ENCODE data around the gene C11orf68.

Gene C11orf68

DNA sequence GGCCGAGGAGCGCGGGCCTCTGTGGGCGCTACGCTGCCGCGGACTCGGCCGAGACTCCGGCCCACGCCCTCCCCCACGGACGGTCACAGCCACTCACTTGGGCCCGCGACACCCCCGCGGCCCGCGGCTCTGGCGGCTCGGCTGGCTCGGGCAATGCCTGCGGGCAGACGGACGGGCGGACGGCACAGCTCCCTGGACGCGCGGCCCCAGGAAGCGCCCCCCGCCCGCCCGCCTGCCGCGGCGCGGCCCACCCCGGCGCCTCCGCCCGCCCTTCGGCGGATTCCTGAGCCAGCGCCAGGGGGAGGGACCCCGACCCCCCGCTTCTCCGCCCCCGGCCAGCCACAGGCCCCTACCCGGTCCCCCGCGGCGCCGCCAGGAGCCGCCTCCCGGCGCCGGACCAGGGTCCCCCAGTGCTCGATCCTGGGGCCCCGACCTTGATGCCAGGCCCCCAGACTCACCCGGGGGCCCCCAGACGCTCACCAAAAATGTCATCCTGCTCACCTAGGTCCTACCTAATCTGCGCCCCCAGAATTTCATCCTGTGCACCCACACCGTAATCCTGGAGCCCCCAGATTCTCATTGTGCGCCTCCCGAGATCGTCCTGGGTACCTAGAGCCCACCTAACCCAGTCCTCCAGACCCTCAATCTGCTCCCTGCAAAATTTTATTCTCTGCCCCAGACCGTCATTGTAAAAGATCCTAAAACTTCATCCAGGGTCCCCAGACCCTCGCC is 46.1 kb downstream of the C11orf68 start, which contains the start of gene EFEMP2:
Gene EFEMP2, minus strand, starts transcription at position 215 of the 732 bp plus-strand sequence. CDS start 446 bp downstream, outside the sequence.
- DNase-seq, result peak in 7 of 56 donors; percentile 21 to 51 (median 23)

DNA sequence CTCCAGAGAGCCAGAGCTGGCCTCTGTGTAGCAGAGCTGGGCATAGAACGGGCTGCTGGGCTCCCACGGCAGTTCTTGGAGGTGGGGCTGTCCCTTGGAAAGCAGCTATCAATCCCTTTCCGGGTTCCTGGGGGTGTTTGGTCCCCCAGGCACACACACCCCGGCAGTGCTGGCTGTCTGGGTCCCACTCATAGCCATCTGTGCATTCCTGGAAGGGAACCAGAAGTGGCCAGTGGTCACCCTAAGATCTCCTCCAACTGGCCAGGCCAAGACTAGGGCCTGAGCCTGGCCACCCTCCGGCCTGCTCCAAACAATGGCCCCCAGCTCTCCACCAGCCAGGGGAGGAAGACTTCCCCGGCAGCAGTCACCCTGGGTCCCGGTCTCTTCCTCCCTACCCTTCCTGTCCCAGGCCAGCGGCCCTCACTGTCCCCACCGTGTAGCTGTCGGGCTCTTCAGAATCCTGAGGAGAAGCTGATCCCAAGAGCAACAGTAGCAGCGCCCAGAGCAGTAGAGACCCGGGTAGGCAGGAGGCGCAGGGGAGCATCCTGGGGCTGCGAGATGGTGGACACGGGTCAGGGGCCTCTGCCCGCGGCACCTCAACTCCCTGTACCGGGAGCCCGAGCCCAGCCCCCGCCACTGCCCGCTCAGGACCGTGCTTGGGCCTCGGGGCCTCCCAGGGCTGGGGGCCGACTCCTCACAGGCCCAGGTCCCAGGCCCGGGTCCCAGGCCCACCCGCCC is 46.9 kb downstream of the C11orf68 start:
- DNase-seq, result peak in 1 of 56 donors; percentile 31

GRCh38 chr11:65870706-65871681 is 47.9 kb downstream of the C11orf68 start:
- no peak for DNase-seq

DNA sequence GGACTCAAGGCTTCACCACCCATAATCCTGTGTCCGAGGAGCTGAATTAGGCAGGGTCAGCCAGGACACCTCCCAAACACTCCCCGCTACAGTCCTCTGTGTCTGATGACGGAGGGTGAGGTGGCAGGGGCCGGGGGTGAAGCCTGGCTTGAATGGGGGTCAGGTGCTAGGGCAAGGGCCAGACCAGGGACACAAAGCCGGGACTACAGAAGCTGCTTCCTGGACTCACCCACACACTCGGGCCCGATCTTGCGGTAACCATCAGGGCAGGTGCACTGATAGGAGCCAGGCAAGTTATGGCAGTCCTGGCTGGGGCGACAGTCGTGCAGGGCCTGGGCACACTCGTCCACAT is 48.6 kb downstream of the C11orf68 start:
- no peak for DNase-seq

DNA sequence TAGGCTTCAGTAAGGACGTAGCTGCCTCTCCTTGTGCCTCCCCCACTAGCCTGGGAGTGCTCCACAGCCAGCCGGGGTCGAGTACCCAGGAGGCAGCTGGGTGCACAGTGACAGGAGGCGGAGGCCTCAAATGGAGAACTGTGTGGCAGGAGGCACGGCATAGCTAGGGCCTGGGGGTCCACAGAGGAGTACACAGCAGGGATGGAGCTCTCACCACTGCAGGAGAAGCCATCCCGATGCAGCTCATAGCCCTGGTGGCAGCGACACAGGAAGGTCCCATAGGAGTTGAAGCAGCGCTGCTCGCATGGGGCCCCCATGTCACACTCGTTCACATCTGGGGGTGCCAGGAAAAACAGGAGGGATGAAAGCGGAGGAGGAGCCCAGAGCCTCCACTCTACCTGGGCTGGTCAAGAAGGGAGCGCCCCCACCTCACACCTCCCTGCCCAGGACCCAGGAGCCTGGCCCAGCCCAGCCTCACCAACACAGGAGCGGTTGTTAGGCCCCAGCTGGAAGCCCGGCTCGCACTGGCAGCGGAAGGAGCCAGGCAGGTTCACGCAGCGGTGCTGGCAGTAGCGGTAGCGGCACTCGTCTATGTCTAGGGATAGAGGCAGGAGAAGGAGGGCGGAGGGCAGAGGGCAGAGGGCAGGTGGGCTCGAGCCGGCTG is 49.1 kb downstream of the C11orf68 start:
- DNase-seq, result no peak

- DNase-seq, result no peak
These were observed 50.0 kb downstream of the C11orf68 start for GRCh38 chr11:65868907-65869306.

DNA sequence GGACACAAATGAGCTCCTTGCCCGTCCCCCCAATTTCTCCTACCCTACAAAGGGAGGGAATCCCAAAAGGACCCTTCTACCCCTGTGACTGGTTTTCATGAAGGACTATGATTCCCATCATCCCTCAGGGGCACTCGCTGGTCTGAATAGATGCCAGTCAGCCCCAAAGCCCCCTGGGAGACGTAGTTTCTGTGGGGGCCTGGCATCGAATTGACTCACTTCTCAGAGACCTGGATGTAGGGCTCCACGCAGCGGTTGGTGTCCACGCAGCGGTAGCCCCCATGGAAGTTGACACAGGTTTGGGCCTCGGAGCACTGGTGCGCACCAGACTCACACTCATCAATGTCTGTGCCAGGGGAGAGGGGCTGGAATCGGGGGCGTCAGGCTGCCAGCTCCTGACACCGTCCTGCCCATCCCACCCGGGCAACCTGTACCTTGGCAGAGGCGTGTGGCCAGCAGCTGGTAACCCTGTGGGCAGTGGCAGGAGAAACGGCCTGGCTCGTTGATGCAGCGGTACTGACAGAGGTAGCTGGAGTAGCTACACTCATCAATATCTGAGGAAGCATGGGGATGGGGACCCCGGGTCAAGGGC is 50.7 kb downstream of the C11orf68 start:
- peak in 10 of 56 donors; percentile 14 to 56 (median 25) for DNase-seq

DNA sequence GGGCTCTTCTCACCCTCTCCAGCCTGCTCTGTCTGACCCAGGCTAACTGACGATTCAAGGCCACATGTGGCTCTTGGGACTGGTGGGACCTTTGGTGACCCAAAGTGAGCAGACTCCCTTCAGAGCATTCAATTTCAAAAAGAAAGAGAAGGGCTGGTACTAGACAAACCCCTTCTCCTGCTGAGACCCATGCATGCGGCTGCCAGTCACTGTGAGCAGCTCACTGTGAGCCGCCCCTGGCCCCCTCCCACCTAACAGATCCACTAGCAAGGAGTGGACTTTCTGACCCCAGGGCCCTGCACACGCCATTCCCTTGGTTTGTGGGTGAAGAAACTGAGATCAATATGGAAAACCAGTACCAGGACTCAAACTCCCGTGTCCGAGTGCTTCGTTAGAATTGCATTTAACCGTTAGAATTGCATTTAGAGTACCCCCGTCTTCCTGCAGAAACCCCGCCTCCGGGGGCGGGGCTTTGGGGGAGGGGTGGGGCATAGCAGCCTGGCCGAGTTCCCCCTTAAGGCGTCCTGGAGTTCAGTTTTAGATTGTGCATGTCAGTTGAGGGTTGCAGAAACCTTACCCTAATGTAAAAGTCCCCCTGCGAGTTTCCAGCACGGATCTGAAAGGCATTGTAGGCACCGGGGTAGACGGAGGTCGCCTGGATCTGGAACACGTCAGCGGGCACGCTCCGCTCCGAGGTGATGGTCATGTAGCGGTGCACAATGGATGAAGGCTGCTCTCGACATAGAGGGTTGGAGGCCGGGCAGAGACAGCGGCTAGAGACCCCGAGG is 51.4 kb downstream of the C11orf68 start:
- DNase-seq, result no peak

Measured in nucleus accumbens (tissue), 56 donors.